OCI-LY3 (cell line): ENCODE data around the gene SOX1.

ENCODE experiments used
- CTCF ChIP-seq: fragments of 200-600, 300-600 bp; sonication (generic); IDR thresholded peaks from 2 replicates; pipeline ENCODE4 v1.5.1; 2014; ENCODE audit warnings: antibody characterized with exemption, low read length, low read depth
- EZH2phosphoT487 ChIP-seq: fragments of 200-600 bp; shearing (Covaris generic); IDR thresholded peaks from 2 replicates; pipeline ENCODE4 v1.6.1; 2018; ENCODE audit warnings: antibody characterized with exemption, mixed run types, low read depth

GRCh38 chr13:112117258-112117954, 50.5 kb downstream of the SOX1 start:
- TF ChIP-seq CTCF (no peak), EZH2phosphoT487 (no peak)
